ENCODE measurements around the gene INO80B. TPM values are rescaled to one million over a fixed set of nuclear protein-coding genes. Genes with fewer than 3 reads are reported as not detected.
"Not testable (repeated sequence)": the region's sequence is repeated elsewhere in the genome, so short reads cannot be mapped to it uniquely, and the experiment has no call there.

The INO80B gene
- total RNA-seq, 1 donor from 2014 or later = 40.5 TPM

DNA sequence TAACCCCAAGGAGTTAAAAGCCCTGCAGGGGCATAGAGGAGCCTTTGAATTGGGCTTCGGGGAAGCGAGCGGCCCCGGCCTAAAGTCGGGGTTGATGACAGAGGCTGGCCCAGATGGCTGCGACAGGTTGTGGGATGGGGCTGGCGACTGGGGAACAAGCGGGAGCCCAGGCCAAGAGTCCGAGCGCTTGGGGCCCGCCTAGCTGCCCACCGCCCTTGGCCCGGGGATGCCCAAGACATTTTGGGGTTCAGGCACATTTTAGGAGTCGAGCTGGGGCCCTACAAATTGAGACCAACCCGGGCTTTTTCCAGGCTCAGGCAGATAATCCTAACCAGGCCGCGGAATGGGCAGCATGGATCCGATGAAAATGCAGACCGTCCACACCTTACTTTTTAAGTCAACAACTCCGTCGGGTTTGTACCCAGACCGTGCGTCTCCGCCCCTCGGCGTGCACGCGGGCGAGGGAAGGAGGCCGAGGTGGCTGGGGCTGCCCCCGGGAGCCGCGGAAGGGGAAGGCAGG is 13.7 kb upstream of the INO80B start:
- Mint-ChIP-seq H3K4me1 (ENCODE audit: unreplicated experiment) (peaks cover 32% of the 10 kb centered on the region), H3K27ac (peak overlapping the region; percentile 99), H3K9me3 (no peaks in the 10 kb centered on the region), H3K36me3 (peaks cover 15% of the 10 kb centered on the region), H3K27me3 (peaks cover 5% of the 10 kb centered on the region), H3K4me3 (peak overlapping the region; percentile 96)
- no peak for DNase-seq (ENCODE audit: extremely low spot score, unreplicated experiment)
- TF ChIP-seq, protein P1, sequence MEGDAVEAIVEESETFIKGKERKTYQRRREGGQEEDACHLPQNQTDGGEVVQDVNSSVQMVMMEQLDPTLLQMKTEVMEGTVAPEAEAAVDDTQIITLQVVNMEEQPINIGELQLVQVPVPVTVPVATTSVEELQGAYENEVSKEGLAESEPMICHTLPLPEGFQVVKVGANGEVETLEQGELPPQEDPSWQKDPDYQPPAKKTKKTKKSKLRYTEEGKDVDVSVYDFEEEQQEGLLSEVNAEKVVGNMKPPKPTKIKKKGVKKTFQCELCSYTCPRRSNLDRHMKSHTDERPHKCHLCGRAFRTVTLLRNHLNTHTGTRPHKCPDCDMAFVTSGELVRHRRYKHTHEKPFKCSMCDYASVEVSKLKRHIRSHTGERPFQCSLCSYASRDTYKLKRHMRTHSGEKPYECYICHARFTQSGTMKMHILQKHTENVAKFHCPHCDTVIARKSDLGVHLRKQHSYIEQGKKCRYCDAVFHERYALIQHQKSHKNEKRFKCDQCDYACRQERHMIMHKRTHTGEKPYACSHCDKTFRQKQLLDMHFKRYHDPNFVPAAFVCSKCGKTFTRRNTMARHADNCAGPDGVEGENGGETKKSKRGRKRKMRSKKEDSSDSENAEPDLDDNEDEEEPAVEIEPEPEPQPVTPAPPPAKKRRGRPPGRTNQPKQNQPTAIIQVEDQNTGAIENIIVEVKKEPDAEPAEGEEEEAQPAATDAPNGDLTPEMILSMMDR (conservative IDR thresholded peaks at IDR 0.05) = no peak

DNA sequence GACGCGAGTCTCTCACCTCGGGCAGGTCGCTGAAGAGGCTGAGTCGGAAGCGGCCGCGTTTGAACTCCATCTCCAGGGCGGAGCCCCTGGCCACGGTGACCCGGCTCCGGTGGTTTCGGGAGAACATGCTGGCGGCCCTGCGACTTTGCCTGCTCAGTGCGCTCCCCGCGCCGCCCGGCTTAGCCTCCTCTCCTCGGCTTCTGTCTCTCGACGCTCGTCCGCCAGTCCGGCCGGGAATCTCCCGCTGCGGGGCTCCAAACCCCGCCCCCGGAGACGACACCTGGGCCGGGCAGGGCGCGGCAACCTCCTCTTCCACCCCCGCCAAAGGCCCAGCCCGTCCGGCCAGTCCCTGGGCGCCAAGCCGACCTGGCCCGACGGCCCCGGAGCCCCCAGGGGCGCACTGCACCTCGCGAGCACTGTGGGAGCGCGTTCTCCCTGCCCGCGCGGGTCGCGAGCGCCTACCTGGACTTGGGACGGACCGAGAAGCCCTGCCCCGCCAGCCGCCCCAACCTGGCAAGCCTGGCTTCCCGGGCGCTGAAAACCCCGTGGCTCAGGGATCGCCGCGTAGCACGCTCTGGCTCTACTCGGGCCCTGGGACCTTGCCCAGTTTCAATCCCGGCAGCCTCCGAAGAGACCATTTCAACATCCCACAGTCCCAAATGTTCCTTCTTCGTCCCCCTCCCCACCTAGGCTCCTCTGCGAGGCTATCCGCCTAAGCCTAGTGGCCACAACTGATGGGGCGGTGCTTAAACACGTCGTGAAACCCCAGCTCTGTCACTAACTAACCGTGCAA is 13.0 kb upstream of the INO80B start, which contains the start of gene RTKN:
Gene RTKN (minus strand): TSS at position 248 of the 793 bp plus-strand sequence. CDS start 121 bp downstream, at position 127.
- Mint-ChIP-seq H3K27ac (peak within 1 kb of the TSS; percentile 99), H3K36me3 (peaks cover 15% of the 10 kb centered on the region)
- peak; percentile 76 for DNase-seq (ENCODE audit: extremely low spot score, unreplicated experiment)

GRCh38 chr2:74442483-74443297 is 12.2 kb upstream of the INO80B start:
- not testable (repeated sequence) for DNase-seq (ENCODE audit: extremely low spot score, unreplicated experiment); H3K27me3 Mint-ChIP-seq; H3K9me3 Mint-ChIP-seq
- peaks cover 26% of the 10 kb centered on the region for H3K4me1 Mint-ChIP-seq (ENCODE audit: unreplicated experiment)
- H3K4me3 Mint-ChIP-seq = peak overlapping the region; percentile 96
- peaks cover 11% of the 10 kb centered on the region for H3K36me3 Mint-ChIP-seq
- H3K27ac Mint-ChIP-seq = peak overlapping the region; percentile 99

More for the DNA sequence above, 13.0 kb upstream of the INO80B start, which contains the start of gene RTKN:
- Mint-ChIP-seq H3K4me1 (ENCODE audit: unreplicated experiment) (peaks cover 32% of the 10 kb centered on the region), H3K4me3 (peak within 1 kb of the TSS; percentile 96), H3K9me3 (no peaks in the 10 kb centered on the region), H3K27me3 (peaks cover 5% of the 10 kb centered on the region)
- TF ChIP-seq, protein P1 (conservative IDR thresholded peaks at IDR 0.05) = peak; percentile 42

DNA sequence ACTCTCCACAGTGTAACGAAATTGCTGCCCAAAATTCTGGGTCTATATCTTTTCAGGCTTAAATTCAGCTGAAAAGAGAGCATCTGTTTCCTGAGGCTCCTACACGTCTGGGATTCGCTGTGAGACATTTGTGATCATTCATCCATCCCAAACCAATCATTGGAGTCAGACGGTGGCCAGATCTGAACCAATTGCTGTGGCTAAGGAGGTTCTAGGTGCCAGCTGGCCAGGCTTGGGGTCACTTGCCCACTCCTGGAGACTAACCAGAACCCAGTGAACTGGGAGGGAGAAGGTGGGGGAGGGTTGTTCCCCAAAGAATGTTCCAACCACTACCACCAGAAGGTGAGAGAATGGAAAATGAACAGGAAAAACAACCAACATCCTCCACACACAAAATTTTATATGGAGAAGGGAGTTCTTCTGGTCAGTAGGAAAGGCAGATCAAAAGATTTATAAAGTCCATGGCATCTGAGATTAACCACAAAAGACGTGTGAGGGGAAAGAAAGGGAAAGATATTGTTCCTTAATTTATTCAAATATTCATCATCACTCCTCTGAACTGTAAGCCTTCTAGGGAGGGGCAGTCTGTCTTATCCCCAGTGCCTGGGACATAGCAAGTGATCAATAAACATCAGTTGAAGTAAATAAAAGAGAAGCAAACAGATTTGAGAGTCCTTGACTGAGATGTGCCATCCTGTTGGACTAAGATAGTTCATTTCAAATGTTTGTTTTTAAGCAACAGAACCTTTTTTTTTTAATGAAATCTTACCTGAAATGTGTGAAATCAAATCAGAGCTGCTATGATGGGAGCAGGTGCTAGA is 10.2 kb upstream of the INO80B start:
- peaks cover 12% of the 10 kb centered on the region for H3K27me3 Mint-ChIP-seq
- no peak for DNase-seq (ENCODE audit: extremely low spot score, unreplicated experiment)
- H3K4me1 Mint-ChIP-seq (ENCODE audit: unreplicated experiment) = peaks cover 9% of the 10 kb centered on the region
- no peaks in the 10 kb centered on the region for H3K36me3 Mint-ChIP-seq
- H3K9me3 Mint-ChIP-seq = no peaks in the 10 kb centered on the region
- TF ChIP-seq, protein P1 (conservative IDR thresholded peaks at IDR 0.05) = no peak
- H3K27ac Mint-ChIP-seq = no peak overlapping the region
- H3K4me3 Mint-ChIP-seq = peak overlapping the region; percentile 74

DNA sequence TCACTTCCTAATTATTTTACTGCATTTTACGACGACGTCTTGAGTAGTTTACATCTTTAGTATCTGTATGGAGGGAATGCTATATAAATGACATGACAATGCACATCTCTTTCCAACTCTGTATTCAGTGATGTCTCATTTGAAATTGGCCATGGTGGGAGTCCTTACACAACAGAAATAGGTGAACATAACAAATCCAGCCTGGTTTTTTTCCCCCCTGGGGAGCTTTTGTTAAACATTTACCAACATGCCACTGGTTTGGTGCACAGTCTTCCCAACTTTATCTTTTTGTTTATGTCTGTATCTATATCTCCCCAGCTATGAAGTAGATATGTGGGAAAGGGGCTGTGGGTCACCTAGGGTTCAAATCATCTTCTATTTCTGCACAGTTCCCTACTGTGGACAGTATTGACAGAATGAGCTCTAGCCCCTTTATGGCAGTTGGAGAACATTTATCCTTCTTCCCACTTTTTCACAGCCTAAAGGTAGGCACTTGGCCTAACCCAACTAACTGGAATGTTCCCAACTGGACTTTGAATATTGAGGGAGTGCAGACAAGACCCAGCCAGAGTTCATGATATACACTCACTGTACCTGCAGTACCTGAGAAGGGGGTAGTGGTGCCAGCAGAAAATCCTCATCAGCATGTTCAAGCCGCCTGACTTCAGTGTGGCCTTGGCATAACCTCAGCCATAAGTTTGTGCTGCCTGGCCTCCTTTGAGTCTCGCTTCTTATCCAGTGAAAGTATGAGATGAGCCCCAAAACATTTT is 7.5 kb upstream of the INO80B start:
- Mint-ChIP-seq H3K36me3 (no peaks in the 10 kb centered on the region), H3K27me3 (peaks cover 20% of the 10 kb centered on the region), H3K9me3 (no peaks in the 10 kb centered on the region), H3K4me3 (no peak overlapping the region), H3K27ac (no peak overlapping the region), H3K4me1 (ENCODE audit: unreplicated experiment) (peaks cover 9% of the 10 kb centered on the region)
- TF ChIP-seq, protein P1 (conservative IDR thresholded peaks at IDR 0.05) = no peak
- DNase-seq (ENCODE audit: extremely low spot score, unreplicated experiment) = no peak
